WTC11 (cell line): ENCODE data around the gene ADARB2. TPM values are rescaled to one million over a fixed set of nuclear protein-coding genes. Genes with fewer than 3 reads are reported as not detected.

ENCODE experiments used
- ATAC-seq: fragments of 200-7000 bp; cut with Tn5 transposase; 2 replicates; pipeline ENCODE4 v1.10.0; 2021; ENCODE audit warnings: mild to moderate bottlenecking, moderate library complexity
- CTCF ChIA-PET: fragments of 300-600 bp; sonication (Branson Sonifier 250); formaldehyde crosslinking; loops from one replicate; lab custom pipeline; 2021; ENCODE audit warnings: antibody characterized with exemption; lab: Charles Lee
- POLR2A ChIA-PET: fragments of 350-600 bp; sonication (Branson Sonifier 250); formaldehyde crosslinking; loops from one replicate; lab custom pipeline; 2021; ENCODE audit warnings: antibody characterized with exemption; lab: Charles Lee
- DNase-seq: peaks from one replicate; pipeline ENCODE4 v3.0.0; 2021; ENCODE audit warnings: low spot score
- H3K27ac Mint-ChIP-seq: 2 replicates; pipeline ENCODE4 v1.8.0; 2021; ENCODE audit warnings: mixed read lengths
- H3K27me3 Mint-ChIP-seq: 2 replicates; pipeline ENCODE4 v1.8.0; 2021; ENCODE audit warnings: low read depth, mild to moderate bottlenecking, moderate library complexity, mixed read lengths
- H3K36me3 Mint-ChIP-seq: 2 replicates; pipeline ENCODE4 v1.8.0; 2021; ENCODE audit warnings: mixed read lengths
- H3K4me1 Mint-ChIP-seq: 2 replicates; pipeline ENCODE4 v1.8.0; 2022; ENCODE audit warnings: mixed read lengths
- H3K4me3 Mint-ChIP-seq: 2 replicates; pipeline ENCODE4 v1.8.0; 2021; ENCODE audit warnings: mild to moderate bottlenecking, moderate library complexity, mixed read lengths
- H3K9me3 Mint-ChIP-seq: 2 replicates; pipeline ENCODE4 v1.8.0; 2021; ENCODE audit warnings: mixed read lengths
- CREB1 ChIP-seq: sonication (generic); formaldehyde crosslinking; IDR thresholded peaks from 2 replicates; pipeline ENCODE4 v1.8.0; 2023; ENCODE audit warnings: mild to moderate bottlenecking, missing genetic modification reagents
- JAZF1 ChIP-seq: fragments of 250-450 bp; sonication (Bioruptor Pico); IDR thresholded peaks from 2 replicates; pipeline ENCODE4 v1.9.0; 2021; ENCODE audit warnings: moderate library complexity, mild to moderate bottlenecking, inconsistent platforms
- PRRX2 ChIP-seq: fragments of 250-450 bp; sonication (Bioruptor Pico); IDR thresholded peaks from 2 replicates; pipeline ENCODE4 v1.8.0; 2021; ENCODE audit warnings: mild to moderate bottlenecking
- RELA ChIP-seq: sonication (generic); formaldehyde crosslinking; IDR thresholded peaks from 2 replicates; pipeline ENCODE4 v1.8.1; 2022; ENCODE audit warnings: missing genetic modification reagents, mild to moderate bottlenecking, borderline replicate concordance
- SMAD3 ChIP-seq: sonication (generic); formaldehyde crosslinking; IDR thresholded peaks from 2 replicates; pipeline ENCODE4 v1.8.0; 2022; ENCODE audit warnings: missing genetic modification reagents, mild to moderate bottlenecking, borderline replicate concordance
- ZBTB21 ChIP-seq: sonication (generic); formaldehyde crosslinking; IDR thresholded peaks from 2 replicates; pipeline ENCODE4 v1.8.1; 2023; ENCODE audit warnings: mild to moderate bottlenecking, missing genetic modification reagents, borderline replicate concordance
- ZNF138 ChIP-seq: sonication (generic); formaldehyde crosslinking; conservative IDR thresholded peaks from 2 replicates; pipeline ENCODE4 v1.8.1; 2022; ENCODE audit warnings: mild to moderate bottlenecking, moderate library complexity, missing genetic modification reagents
- ZNF416 ChIP-seq: fragments of 250-450 bp; sonication (Bioruptor Pico); IDR thresholded peaks from 2 replicates; pipeline ENCODE4 v1.9.0; 2021; ENCODE audit warnings: mild to moderate bottlenecking, inconsistent platforms
- total RNA-seq: library from RNA; stranded (reverse); gene quantifications from 3 replicates; pipeline ENCODE4 v1.2.3, GENCODE V29; 2021
- TF ChIP-seq, protein P1 (sequence below): sonication (generic); formaldehyde crosslinking; IDR thresholded peaks from 2 replicates; pipeline ENCODE4 v1.8.1; 2022; ENCODE audit warnings: mild to moderate bottlenecking, missing genetic modification reagents, moderate library complexity, borderline replicate concordance
- TF ChIP-seq, protein P2 (sequence below): sonication (generic); formaldehyde crosslinking; IDR thresholded peaks from 2 replicates; pipeline ENCODE4 v1.8.0; 2023; ENCODE audit warnings: mild to moderate bottlenecking, missing genetic modification reagents
- TF ChIP-seq, protein P3 (sequence below): fragments of 250-450 bp; sonication (Bioruptor Pico); IDR thresholded peaks from 2 replicates; pipeline ENCODE4 v1.9.0; 2021; ENCODE audit warnings: mild to moderate bottlenecking, borderline replicate concordance
- TF ChIP-seq, protein P4 (sequence below): fragments of 250-450 bp; sonication (Bioruptor Pico); IDR thresholded peaks from 2 replicates; pipeline ENCODE4 v1.9.0; 2021; ENCODE audit warnings: mild to moderate bottlenecking
- TF ChIP-seq, protein P5 (sequence below): fragments of 250-450 bp; sonication (Bioruptor Pico); IDR thresholded peaks from 2 replicates; pipeline ENCODE4 v1.8.0; 2021; ENCODE audit warnings: mild to moderate bottlenecking
- TF ChIP-seq, protein P6 (sequence below): sonication (generic); formaldehyde crosslinking; IDR thresholded peaks from 2 replicates; pipeline ENCODE4 v1.8.1; 2022; ENCODE audit warnings: low read depth, missing genetic modification reagents, borderline replicate concordance
- TF ChIP-seq, protein P7 (sequence below): sonication (generic); formaldehyde crosslinking; IDR thresholded peaks from 2 replicates; pipeline ENCODE4 v1.8.1; 2023; ENCODE audit warnings: mild to moderate bottlenecking, missing genetic modification reagents, borderline replicate concordance

The ADARB2 gene
- total RNA-seq, 1 experiment from 2014 or later = 3.7 TPM

DNA sequence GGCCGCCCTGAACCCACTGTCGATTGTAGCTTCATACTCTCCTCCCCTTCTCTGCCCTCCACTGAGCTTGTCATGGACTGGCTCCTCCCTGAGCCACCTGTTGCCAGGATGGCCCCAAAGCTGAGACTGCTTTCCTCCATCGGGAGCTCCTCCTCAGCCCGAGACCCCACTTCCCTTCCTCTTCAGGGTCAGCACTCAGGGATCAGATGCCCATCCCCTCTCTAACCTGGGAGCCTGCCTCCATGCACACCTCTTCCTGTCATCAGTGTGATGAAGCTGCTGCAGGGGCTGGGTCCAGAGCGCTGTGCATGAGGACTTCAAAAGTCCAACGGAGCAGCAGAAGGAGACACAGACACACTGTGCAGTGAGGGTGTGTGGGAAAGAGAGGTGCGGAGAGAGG lies 480.1 kb downstream of the ADARB2 start:
- H3K9me3 Mint-ChIP-seq = peaks cover under 1% of the 10 kb centered on the region; the same call in 1 of the 2 replicates
- ChIA-PET POLR2A (no interaction called here), CTCF (interaction anchor here (0.8 to 0.9 kb wide), 2 partner anchors 111 to 442 kb away, joined by 3 read pairs; no protein-coding TSS in a partner anchor)
- no peaks in the 10 kb centered on the region for H3K36me3 Mint-ChIP-seq
- peaks cover 11% of the 10 kb centered on the region for H3K4me1 Mint-ChIP-seq
- H3K4me3 Mint-ChIP-seq = no peak overlapping the region
- no peaks in the 10 kb centered on the region; the same call in 1 of the 2 replicates for H3K27me3 Mint-ChIP-seq
- DNase-seq (no peak), ATAC-seq (no peak)
- no peak overlapping the region for H3K27ac Mint-ChIP-seq
- TF ChIP-seq, protein P1, sequence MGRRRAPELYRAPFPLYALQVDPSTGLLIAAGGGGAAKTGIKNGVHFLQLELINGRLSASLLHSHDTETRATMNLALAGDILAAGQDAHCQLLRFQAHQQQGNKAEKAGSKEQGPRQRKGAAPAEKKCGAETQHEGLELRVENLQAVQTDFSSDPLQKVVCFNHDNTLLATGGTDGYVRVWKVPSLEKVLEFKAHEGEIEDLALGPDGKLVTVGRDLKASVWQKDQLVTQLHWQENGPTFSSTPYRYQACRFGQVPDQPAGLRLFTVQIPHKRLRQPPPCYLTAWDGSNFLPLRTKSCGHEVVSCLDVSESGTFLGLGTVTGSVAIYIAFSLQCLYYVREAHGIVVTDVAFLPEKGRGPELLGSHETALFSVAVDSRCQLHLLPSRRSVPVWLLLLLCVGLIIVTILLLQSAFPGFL = no peak
- TF ChIP-seq CREB1 (CRISPR knock-in tag) (no peak), RELA (CRISPR knock-in tag) (no peak), PRRX2 (CRISPR knock-in tag) (no peak), SMAD3 (no peak), ZNF138 (no peak), JAZF1 (no peak), ZNF416 (no peak), ZBTB21 (CRISPR knock-in tag) (no peak)
- TF ChIP-seq, protein P2, sequence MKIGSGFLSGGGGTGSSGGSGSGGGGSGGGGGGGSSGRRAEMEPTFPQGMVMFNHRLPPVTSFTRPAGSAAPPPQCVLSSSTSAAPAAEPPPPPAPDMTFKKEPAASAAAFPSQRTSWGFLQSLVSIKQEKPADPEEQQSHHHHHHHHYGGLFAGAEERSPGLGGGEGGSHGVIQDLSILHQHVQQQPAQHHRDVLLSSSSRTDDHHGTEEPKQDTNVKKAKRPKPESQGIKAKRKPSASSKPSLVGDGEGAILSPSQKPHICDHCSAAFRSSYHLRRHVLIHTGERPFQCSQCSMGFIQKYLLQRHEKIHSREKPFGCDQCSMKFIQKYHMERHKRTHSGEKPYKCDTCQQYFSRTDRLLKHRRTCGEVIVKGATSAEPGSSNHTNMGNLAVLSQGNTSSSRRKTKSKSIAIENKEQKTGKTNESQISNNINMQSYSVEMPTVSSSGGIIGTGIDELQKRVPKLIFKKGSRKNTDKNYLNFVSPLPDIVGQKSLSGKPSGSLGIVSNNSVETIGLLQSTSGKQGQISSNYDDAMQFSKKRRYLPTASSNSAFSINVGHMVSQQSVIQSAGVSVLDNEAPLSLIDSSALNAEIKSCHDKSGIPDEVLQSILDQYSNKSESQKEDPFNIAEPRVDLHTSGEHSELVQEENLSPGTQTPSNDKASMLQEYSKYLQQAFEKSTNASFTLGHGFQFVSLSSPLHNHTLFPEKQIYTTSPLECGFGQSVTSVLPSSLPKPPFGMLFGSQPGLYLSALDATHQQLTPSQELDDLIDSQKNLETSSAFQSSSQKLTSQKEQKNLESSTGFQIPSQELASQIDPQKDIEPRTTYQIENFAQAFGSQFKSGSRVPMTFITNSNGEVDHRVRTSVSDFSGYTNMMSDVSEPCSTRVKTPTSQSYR (CRISPR knock-in tag) = no peak
- TF ChIP-seq, protein P3, sequence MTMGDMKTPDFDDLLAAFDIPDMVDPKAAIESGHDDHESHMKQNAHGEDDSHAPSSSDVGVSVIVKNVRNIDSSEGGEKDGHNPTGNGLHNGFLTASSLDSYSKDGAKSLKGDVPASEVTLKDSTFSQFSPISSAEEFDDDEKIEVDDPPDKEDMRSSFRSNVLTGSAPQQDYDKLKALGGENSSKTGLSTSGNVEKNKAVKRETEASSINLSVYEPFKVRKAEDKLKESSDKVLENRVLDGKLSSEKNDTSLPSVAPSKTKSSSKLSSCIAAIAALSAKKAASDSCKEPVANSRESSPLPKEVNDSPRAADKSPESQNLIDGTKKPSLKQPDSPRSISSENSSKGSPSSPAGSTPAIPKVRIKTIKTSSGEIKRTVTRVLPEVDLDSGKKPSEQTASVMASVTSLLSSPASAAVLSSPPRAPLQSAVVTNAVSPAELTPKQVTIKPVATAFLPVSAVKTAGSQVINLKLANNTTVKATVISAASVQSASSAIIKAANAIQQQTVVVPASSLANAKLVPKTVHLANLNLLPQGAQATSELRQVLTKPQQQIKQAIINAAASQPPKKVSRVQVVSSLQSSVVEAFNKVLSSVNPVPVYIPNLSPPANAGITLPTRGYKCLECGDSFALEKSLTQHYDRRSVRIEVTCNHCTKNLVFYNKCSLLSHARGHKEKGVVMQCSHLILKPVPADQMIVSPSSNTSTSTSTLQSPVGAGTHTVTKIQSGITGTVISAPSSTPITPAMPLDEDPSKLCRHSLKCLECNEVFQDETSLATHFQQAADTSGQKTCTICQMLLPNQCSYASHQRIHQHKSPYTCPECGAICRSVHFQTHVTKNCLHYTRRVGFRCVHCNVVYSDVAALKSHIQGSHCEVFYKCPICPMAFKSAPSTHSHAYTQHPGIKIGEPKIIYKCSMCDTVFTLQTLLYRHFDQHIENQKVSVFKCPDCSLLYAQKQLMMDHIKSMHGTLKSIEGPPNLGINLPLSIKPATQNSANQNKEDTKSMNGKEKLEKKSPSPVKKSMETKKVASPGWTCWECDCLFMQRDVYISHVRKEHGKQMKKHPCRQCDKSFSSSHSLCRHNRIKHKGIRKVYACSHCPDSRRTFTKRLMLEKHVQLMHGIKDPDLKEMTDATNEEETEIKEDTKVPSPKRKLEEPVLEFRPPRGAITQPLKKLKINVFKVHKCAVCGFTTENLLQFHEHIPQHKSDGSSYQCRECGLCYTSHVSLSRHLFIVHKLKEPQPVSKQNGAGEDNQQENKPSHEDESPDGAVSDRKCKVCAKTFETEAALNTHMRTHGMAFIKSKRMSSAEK (CRISPR knock-in tag) = no peak
- TF ChIP-seq, protein P4, sequence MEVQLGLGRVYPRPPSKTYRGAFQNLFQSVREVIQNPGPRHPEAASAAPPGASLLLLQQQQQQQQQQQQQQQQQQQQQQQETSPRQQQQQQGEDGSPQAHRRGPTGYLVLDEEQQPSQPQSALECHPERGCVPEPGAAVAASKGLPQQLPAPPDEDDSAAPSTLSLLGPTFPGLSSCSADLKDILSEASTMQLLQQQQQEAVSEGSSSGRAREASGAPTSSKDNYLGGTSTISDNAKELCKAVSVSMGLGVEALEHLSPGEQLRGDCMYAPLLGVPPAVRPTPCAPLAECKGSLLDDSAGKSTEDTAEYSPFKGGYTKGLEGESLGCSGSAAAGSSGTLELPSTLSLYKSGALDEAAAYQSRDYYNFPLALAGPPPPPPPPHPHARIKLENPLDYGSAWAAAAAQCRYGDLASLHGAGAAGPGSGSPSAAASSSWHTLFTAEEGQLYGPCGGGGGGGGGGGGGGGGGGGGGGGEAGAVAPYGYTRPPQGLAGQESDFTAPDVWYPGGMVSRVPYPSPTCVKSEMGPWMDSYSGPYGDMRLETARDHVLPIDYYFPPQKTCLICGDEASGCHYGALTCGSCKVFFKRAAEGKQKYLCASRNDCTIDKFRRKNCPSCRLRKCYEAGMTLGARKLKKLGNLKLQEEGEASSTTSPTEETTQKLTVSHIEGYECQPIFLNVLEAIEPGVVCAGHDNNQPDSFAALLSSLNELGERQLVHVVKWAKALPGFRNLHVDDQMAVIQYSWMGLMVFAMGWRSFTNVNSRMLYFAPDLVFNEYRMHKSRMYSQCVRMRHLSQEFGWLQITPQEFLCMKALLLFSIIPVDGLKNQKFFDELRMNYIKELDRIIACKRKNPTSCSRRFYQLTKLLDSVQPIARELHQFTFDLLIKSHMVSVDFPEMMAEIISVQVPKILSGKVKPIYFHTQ (CRISPR knock-in tag) = no peak
- TF ChIP-seq, protein P5, sequence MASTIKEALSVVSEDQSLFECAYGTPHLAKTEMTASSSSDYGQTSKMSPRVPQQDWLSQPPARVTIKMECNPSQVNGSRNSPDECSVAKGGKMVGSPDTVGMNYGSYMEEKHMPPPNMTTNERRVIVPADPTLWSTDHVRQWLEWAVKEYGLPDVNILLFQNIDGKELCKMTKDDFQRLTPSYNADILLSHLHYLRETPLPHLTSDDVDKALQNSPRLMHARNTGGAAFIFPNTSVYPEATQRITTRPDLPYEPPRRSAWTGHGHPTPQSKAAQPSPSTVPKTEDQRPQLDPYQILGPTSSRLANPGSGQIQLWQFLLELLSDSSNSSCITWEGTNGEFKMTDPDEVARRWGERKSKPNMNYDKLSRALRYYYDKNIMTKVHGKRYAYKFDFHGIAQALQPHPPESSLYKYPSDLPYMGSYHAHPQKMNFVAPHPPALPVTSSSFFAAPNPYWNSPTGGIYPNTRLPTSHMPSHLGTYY = no peak
- TF ChIP-seq, protein P6, sequence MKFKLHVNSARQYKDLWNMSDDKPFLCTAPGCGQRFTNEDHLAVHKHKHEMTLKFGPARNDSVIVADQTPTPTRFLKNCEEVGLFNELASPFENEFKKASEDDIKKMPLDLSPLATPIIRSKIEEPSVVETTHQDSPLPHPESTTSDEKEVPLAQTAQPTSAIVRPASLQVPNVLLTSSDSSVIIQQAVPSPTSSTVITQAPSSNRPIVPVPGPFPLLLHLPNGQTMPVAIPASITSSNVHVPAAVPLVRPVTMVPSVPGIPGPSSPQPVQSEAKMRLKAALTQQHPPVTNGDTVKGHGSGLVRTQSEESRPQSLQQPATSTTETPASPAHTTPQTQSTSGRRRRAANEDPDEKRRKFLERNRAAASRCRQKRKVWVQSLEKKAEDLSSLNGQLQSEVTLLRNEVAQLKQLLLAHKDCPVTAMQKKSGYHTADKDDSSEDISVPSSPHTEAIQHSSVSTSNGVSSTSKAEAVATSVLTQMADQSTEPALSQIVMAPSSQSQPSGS = no peak
- TF ChIP-seq, protein P7, sequence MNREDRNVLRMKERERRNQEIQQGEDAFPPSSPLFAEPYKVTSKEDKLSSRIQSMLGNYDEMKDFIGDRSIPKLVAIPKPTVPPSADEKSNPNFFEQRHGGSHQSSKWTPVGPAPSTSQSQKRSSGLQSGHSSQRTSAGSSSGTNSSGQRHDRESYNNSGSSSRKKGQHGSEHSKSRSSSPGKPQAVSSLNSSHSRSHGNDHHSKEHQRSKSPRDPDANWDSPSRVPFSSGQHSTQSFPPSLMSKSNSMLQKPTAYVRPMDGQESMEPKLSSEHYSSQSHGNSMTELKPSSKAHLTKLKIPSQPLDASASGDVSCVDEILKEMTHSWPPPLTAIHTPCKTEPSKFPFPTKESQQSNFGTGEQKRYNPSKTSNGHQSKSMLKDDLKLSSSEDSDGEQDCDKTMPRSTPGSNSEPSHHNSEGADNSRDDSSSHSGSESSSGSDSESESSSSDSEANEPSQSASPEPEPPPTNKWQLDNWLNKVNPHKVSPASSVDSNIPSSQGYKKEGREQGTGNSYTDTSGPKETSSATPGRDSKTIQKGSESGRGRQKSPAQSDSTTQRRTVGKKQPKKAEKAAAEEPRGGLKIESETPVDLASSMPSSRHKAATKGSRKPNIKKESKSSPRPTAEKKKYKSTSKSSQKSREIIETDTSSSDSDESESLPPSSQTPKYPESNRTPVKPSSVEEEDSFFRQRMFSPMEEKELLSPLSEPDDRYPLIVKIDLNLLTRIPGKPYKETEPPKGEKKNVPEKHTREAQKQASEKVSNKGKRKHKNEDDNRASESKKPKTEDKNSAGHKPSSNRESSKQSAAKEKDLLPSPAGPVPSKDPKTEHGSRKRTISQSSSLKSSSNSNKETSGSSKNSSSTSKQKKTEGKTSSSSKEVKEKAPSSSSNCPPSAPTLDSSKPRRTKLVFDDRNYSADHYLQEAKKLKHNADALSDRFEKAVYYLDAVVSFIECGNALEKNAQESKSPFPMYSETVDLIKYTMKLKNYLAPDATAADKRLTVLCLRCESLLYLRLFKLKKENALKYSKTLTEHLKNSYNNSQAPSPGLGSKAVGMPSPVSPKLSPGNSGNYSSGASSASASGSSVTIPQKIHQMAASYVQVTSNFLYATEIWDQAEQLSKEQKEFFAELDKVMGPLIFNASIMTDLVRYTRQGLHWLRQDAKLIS (CRISPR knock-in tag) = no peak
